Measurements from ENCODE around the gene CABLES2.

CABLES2 gene

DNA sequence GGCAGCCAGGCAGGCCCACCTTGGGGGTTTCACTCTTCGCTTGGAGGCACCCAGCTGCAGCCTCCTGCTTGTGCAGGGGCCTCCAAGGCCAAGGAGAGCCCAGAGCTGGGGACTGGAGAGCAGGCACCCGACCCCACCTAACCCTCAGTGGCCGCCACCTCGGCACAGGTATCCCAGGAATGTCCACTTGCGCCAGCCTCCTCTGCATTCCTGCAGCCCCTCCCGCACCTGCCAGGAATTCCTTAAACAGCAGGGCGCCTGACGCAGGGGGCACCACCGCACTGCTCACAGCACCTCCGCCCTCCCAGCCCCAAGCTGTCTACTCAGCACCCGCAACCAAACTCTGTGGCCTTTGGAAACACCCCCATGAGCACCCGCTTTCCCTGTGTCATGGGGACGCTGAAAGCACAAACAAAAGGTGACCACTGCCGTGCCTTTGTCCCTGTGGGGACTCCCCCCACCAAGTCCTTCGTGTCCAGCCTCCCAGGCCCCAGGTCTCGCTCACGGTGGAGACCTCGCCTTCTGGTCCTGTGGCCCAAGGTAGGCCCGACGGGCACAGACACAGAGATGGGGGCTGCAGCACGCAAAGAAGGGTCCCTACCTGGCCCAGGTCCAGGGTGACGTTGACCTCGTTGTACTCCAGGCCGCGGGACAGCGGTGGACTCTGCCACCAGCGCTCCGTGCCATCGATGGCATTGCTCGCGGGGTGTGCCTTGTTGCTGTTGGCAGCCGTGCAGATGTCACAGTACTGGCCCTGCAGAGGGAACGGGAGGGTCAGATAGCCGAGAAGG lies 45.1 kb downstream of the CABLES2 start:
- DNase-seq (ENCODE audit: low read depth) = no peak

GRCh38 chr20:62360854-62361798 lies 46.0 kb downstream of the CABLES2 start:
- no peak for DNase-seq (ENCODE audit: low read depth)

DNA sequence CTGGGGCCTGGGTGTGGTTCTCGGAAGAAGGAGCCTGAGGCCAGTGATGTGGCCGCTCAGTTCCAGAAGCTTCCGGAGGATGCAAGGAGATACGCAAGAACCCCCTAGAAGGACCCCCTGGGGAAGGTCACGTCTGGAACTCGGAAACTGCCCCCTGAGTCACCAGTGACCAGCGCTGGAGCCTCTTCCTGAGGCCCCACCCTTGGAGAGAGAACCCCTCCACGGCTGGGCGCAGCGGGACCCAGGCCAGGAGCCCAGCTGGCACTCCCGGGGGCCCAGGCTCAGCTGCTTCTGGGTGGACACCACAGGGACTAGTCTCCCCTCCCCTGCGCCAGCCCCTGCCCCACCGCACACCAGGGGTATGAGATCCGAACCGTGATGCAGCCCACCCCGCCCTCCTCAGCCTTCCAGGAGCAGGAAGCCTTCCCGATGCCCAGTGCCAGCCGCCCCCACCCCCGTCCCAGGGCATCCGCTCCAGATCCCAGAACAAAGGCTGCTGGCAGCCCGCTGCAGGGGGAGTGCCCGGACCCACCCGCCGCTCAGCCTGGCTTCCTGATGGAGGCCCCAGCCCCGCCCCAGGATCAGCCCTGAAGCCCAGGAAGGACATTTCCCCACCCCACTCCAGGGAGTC lies 47.5 kb downstream of the CABLES2 start:
- no peak for DNase-seq (ENCODE audit: low read depth)

DNA sequence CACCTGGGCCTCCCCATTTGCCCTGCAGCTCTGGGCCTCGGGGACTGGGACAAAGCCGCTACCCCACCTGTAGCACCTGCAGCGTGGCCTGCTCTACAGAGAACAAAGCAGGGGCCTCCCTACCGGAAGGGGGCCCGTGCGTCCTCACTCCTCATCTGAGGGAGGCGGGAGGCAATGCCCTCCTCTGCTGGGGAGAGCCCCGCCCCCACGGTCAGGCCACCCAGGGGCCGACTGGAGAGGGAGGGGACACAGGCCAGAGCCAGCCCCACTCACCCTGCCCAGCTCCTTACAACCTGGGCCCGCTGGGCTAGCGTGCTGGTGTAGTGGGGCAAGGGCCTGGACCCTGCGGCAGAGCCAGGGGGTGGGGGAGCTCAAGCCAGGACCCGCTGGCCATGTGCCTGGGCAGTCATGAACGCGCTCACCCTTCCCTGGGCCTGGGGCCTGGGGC lies 48.0 kb downstream of the CABLES2 start:
- DNase-seq (ENCODE audit: low read depth) = no peak

DNA sequence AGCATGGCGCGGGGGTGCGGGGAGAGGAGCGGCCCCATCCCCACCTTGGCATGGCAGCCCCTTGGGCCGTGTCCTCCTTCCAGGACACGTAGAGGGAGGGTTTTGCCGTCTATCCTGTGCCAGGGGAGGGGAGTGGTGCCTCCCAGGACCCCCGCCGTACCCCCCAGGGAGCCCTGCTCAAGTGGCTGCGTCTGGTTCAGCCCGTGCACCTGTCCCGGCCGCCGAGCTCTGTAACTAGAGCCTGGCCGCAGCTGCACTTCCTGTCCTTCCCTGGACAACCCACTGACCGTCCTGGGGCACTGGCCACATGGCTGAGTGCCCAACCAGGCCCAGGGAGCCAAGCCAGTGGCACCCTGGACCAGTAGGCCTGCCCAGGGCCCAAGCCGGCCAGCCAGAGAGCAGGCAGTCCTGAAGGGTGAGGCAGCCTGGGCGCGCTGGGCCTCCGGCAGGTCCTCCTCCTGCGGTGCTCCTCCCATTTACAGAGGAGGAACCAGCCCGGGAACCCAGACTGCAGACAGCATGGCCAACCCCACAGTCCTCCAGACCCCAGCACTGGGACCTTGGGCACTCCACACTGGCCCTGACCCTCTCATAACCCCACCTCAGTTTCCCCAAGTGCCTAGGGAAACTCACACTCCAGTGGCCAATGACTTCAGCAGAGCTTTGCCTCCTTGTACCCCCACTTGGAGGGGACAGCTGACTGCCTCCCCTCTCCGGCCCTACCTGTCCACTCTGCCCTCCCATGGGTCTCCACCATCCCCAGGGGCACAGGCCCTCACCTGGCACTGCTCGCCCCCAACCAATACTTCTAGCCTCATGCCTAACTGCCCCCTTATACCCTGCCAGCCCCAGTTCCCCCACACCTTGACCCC lies 48.7 kb downstream of the CABLES2 start:
- DNase-seq (ENCODE audit: low read depth) = no peak

DNA sequence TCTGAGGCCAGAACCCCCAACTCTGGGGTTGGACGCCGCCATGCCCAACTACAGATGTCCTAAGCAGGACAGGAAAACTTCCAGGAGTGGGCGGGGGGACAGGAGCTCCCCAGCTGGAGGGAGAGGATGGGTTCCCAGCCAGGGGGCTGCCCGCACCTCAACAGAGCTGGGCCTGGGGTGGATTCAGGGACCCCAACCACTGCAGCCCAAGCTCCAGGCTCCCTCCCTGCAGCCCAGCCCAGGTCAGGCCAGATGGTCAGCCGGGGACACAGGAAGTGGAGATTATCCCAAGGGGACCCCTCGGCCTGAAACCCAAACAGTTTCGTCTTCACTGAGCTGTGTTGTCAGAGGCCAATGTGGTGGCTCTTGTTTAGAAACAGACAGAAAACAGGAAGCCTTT lies 49.4 kb downstream of the CABLES2 start:
- no peak for DNase-seq (ENCODE audit: low read depth)

DNA sequence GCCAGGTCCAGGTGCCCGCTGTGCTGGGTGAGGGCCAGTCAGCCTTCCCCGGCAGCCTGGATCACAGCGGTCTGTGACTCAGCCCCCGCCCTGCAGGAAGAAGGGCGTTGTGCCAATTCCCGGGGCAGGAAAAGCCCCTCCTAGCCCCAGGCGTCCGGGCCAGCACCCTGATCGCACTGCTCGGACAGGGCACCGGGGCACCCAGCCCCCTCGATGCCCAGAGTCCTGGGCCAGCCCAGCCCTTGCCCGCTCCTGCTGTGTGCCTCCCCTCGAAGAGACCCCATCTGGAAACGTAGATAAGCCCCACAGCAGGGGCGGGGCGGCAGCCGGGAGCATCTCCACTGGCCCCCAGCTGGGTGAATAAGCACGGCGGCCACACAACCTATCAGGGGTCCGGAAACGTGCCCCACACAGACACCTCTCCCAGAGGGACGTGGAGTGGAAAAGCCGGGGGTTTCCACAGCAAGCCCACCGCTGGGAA lies 49.9 kb downstream of the CABLES2 start:
- DNase-seq (ENCODE audit: low read depth) = no peak

- no peak for DNase-seq (ENCODE audit: low read depth)
Observed at GRCh38 chr20:62356589-62357186, 50.4 kb downstream of the CABLES2 start.

DNA sequence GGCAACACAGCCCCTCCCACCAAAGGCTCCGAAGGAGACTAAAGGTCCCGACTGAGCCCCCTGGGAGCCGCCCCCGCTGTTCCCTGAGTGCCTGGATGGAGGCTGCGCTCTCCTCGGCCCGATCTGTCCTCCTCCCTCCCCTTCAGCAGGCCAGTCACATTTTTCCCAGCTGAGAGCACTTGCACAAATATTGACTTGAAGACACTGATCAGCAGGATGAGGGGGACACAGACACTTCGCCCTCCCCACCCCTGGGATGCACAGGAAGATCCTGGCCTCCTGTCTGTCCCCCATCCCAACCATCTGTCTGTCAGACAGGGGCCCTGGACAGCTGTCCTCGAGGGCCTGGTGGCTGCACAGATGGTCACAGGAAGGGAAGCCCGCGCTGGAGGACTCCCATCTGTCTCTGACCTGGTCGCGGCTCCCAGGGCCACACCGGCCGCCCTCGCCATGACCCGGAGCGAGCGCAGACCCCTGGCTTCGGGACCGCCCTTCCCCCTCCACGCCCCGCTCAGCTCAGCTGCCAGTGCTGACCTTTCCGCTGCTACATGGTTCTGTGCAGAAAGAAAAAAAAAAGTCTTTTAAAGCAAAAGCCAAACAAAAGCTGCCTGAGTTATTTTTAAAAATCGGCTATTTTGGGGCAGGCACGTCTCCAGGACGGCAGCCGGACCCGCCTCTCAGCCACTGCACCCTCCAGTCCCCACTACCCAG lies 51.1 kb downstream of the CABLES2 start:
- no peak for DNase-seq (ENCODE audit: low read depth)

DNA sequence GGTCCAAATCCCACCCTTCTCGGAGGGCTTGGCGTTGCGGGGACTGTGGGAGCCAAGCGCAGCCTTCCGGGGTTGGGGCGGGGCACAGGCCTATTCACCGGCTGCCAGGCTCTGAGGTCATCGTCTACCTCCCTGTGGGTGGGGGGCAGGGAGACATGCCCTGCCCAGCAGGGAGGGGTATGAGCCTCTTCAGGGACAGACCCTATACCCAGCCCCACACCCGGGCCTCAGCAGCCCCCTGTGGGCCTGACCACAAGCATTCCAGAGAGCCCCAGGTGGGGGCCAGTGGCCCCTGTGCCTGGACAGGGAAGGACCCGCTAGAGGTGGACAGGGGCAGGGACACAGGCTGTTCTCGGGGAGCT lies 51.6 kb downstream of the CABLES2 start:
- DNase-seq (ENCODE audit: low read depth) = no peak

GRCh38 chr20:62354811-62355341 lies 52.2 kb downstream of the CABLES2 start:
- DNase-seq (ENCODE audit: low read depth) = no peak

GRCh38 chr20:62354031-62354808 lies 52.9 kb downstream of the CABLES2 start:
- DNase-seq (ENCODE audit: low read depth) = no peak

- no peak for DNase-seq (ENCODE audit: low read depth)
Observed at GRCh38 chr20:62353289-62354030, 53.6 kb downstream of the CABLES2 start.

- no peak for DNase-seq (ENCODE audit: low read depth)
Observed at GRCh38 chr20:62352402-62353288, 54.4 kb downstream of the CABLES2 start.

DNA sequence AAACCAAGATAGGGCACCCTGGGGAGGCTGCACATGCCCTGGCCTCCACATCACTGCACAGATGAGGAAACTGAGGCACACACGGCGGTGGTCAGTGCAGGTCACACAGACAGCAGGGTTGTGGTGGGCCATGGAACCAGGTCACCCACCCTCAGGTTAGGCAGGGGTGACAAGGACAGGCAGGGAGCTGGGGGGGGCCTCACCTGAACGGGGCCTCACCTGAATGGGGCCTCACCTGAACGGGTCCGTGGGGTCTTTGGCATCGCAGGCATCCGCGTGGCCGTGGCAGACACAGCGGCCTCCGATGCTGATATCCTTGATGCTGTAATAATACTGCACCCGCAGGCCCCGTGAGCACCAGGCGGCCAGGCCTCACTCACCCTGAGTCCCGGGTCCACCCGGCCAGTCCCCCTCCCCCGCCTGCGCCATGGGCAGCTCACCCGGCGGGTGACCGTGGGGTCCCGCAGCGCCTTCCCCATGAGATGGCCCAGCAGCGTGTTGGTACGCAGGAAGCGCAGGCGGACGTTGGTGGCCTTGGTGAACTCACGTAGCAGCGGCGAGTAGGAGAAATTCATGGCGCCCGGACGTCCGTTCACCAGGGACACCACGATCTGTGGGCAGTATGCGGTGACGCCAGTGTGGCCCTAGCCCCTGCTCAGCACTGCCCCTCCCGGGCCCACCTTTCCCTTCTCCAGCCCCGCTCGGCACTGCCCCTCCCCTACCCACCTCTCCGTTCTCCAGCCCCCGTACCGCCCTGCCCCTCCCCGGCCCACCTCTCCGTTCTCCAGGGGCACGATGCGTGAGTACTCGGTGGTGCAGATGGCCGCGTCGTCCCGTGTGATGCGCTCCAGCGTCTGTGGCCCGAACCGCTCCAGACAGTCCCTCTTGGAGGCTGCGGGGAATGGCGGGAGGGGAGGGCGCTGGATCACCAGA lies 55.4 kb downstream of the CABLES2 start:
- no peak for DNase-seq (ENCODE audit: low read depth)

DNA sequence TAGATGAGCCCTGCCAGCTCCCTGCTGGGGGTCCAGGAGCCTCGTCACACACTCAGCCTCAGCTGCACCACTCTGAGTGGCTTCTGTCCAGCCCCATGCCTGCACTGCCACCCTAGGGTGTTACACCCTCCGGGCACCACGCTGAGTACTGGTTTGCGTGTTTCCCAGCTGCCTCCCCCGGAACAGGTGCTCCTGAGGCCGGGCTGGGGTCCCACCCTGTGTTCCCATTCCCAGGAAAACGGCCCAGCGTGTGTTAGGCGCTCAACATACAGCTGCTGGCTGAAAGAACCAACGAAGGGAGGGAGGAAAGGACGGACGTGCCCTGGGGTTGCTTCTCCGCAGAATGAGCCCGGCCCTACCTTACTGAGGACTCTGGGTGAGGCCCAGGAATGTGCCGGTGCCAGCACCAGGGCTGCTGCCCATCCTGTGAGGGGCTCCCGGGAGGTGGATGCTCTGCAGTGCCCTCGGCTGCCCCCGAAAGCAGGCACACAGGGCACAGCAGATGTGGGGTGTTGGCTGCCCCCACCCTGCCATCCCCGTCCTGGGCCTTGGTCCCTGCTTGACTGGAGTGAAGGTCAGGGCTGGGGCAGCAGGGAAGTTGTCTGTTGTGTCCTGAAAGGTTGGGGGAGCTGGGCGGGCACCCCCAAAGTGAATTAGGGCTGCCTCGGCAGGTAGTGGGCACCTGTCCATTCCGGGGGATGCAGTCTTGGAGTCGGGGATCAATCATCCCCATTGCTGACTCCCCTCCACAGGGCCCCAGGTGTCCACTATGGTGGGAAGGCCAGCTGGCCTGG lies 56.3 kb downstream of the CABLES2 start:
- DNase-seq (ENCODE audit: low read depth) = no peak

Measured in HS-5 (cell line).